DOHH2 (cell line): ENCODE results near the gene RAC3.

Experiments used
- H3F3A ChIP-seq: fragments of 200-600 bp; sonication (generic), shearing (Covaris generic); 2 replicates; pipeline ENCODE4 v1.6.0; 2016; ENCODE audit warnings: antibody characterized with exemption, mild to moderate bottlenecking; ENCODE audit not compliant: control insufficient read depth, insufficient read depth
- H3K27ac ChIP-seq: fragments of 200-600 bp; sonication (generic); 2 replicates; pipeline ENCODE4 v1.5.1; 2014; ENCODE audit warnings: low read depth, mild to moderate bottlenecking, low read length, moderate library complexity
- H3K27me3 ChIP-seq: fragments of 200-600 bp; sonication (generic); 2 replicates; pipeline ENCODE4 v1.6.1; 2014; ENCODE audit warnings: mild to moderate bottlenecking, low read length, mixed read lengths; ENCODE audit not compliant: control insufficient read depth
- H3K36me3 ChIP-seq: fragments of 200-600 bp; sonication (generic); 2 replicates; pipeline ENCODE4 v1.6.1; 2014; ENCODE audit warnings: mild to moderate bottlenecking, low read length, moderate library complexity, mixed read lengths; ENCODE audit not compliant: control insufficient read depth
- H3K4me1 ChIP-seq: fragments of 200-600 bp; sonication (generic); 2 replicates; pipeline ENCODE4 v1.6.1; 2014; ENCODE audit warnings: mild to moderate bottlenecking, low read length, mixed read lengths; ENCODE audit not compliant: control insufficient read depth
- H3K4me2 ChIP-seq: fragments of 200-600 bp; sonication (generic); 2 replicates; pipeline ENCODE4 v1.6.0; 2014; ENCODE audit warnings: mild to moderate bottlenecking, low read length, moderate library complexity
- H3K4me3 ChIP-seq: fragments of 200-600 bp; sonication (generic); 2 replicates; pipeline ENCODE4 v1.5.1; 2014; ENCODE audit warnings: mild to moderate bottlenecking, low read length, mixed read lengths
- H3K79me2 ChIP-seq: fragments of 200-600 bp; sonication (generic); 2 replicates; pipeline ENCODE4 v1.6.1; 2014; ENCODE audit warnings: mild to moderate bottlenecking, low read length, mixed read lengths; ENCODE audit not compliant: control insufficient read depth
- H3K9me2 ChIP-seq: fragments of 200-600 bp; sonication (generic); replicated peaks from 2 replicates; pipeline ENCODE4 v1.6.1; 2014; ENCODE audit warnings: mild to moderate bottlenecking, low read length, mixed read lengths; ENCODE audit not compliant: control insufficient read depth
- H3K9me3 ChIP-seq: fragments of 200-600 bp; sonication (generic); 2 replicates; pipeline ENCODE4 v1.6.1; 2014; ENCODE audit warnings: antibody characterized with exemption, low read length, mixed read lengths; ENCODE audit not compliant: control insufficient read depth, insufficient read depth
- H4K20me1 ChIP-seq: fragments of 200-600 bp; sonication (generic); 2 replicates; pipeline ENCODE4 v1.6.0; 2014; ENCODE audit warnings: low read depth, mild to moderate bottlenecking, antibody characterized with exemption, low read length, moderate library complexity; ENCODE audit not compliant: control insufficient read depth, insufficient read depth
- CTCF ChIP-seq: fragments of 200-600 bp; sonication (generic); IDR thresholded peaks from one replicate; pipeline ENCODE4 v1.5.1; 2014; ENCODE audit warnings: antibody characterized with exemption, mild to moderate bottlenecking, low read depth, low read length; ENCODE audit not compliant: poor library complexity, severe bottlenecking
- EZH2phosphoT487 ChIP-seq: fragments of 200-600 bp; sonication (generic); IDR thresholded peaks from 2 replicates; pipeline ENCODE4 v1.6.1; 2017; ENCODE audit warnings: borderline replicate concordance, mild to moderate bottlenecking, antibody characterized with exemption, low read length, moderate library complexity, mixed read lengths

RAC3 gene

DNA sequence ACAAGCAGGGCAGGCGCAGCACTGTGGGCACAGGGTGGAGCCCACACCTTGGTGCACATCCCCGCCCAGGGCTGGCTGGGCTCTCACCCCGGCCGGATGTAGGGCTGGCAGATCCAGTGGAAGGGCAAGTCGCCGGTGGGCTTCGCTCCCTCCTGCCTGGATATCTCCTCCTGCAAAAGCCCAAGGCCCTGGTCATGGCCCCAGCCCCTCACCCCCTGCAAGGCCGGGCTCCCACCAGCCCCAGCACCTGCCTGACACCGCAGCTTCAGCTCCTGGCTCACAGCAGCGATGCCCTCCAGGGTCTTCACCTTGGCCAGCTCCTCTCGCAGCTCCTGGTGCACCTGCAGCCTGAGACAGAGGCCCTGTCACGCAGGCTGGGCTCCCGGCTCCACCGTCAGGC, 29.1 kb downstream of the RAC3 start:
- TF ChIP-seq CTCF = no peak
- TF ChIP-seq EZH2phosphoT487 = no peak
- Histone ChIP-seq H3K79me2 (peaks cover 29% of the 10 kb centered on the region), H3K9me2 (no peaks in the 10 kb centered on the region), H3K36me3 (peaks cover 94% of the 10 kb centered on the region), H4K20me1 (peaks cover 6% of the 10 kb centered on the region; the same call in 1 of the 2 replicates), H3K4me1 (peaks cover 13% of the 10 kb centered on the region), H3K27me3 (no peaks in the 10 kb centered on the region), H3F3A (no peaks in the 10 kb centered on the region), H3K4me2 (no peak overlapping the region), H3K9me3 (no peaks in the 10 kb centered on the region), H3K4me3 (no peak overlapping the region), H3K27ac (no peak overlapping the region)

- peaks cover 6% of the 10 kb centered on the region; the same call in 1 of the 2 replicates for H4K20me1 ChIP-seq
- H3K27ac ChIP-seq = no peak overlapping the region
- no peaks in the 10 kb centered on the region for H3F3A ChIP-seq
- peaks cover 35% of the 10 kb centered on the region for H3K79me2 ChIP-seq
- H3K4me1 ChIP-seq = peaks cover 16% of the 10 kb centered on the region
- H3K4me2 ChIP-seq = no peak overlapping the region
- TF ChIP-seq EZH2phosphoT487 (no peak), CTCF (no peak)
- no peaks in the 10 kb centered on the region for H3K9me3 ChIP-seq
- H3K9me2 ChIP-seq = no peaks in the 10 kb centered on the region
- no peaks in the 10 kb centered on the region for H3K27me3 ChIP-seq
- H3K4me3 ChIP-seq = no peak overlapping the region
- H3K36me3 ChIP-seq = peaks cover 87% of the 10 kb centered on the region
Observed at GRCh38 chr17:82061047-82061925, 29.8 kb downstream of the RAC3 start.

- H3K9me2 ChIP-seq = no peaks in the 10 kb centered on the region
- TF ChIP-seq EZH2phosphoT487 = no peak
- TF ChIP-seq CTCF = no peak
- H3K4me2 ChIP-seq = no peak overlapping the region
- peaks cover 6% of the 10 kb centered on the region; the same call in 1 of the 2 replicates for H4K20me1 ChIP-seq
- peaks cover 77% of the 10 kb centered on the region for H3K36me3 ChIP-seq
- no peak overlapping the region for H3K27ac ChIP-seq
- H3K4me3 ChIP-seq = no peak overlapping the region
- peaks cover 36% of the 10 kb centered on the region for H3K79me2 ChIP-seq
- no peaks in the 10 kb centered on the region for H3K27me3 ChIP-seq
- no peaks in the 10 kb centered on the region for H3F3A ChIP-seq
- H3K9me3 ChIP-seq = no peaks in the 10 kb centered on the region
- peaks cover 20% of the 10 kb centered on the region for H3K4me1 ChIP-seq
Observed at GRCh38 chr17:82062076-82062983, 30.9 kb downstream of the RAC3 start.
